Neural crest cell (in vitro differentiated cells): ENCODE measurements around the gene GSTP1. TPM values are rescaled to one million over a fixed set of nuclear protein-coding genes. Genes with fewer than 3 reads are reported as not detected.
A peak's percentile ranks its signal among the peaks of the same experiment; 100 is the strongest.

ENCODE experiments used
- DNase-seq: peaks from one replicate; pipeline ENCODE4 v3.0.0; 2021; ENCODE audit warnings: low read depth, mixed read lengths, low spot score
- H3K27ac Mint-ChIP-seq: one replicate; pipeline ENCODE4 v1.8.0; 2021; ENCODE audit warnings: mild to moderate bottlenecking, mixed read lengths; ENCODE audit not compliant: unreplicated experiment
- H3K27me3 Mint-ChIP-seq: 2 replicates; pipeline ENCODE4 v1.8.0; 2021; ENCODE audit warnings: low read depth, mild to moderate bottlenecking, mixed read lengths
- H3K36me3 Mint-ChIP-seq: 2 replicates; pipeline ENCODE4 v1.8.0; 2021; ENCODE audit warnings: low read depth, mild to moderate bottlenecking, mixed read lengths
- H3K4me1 Mint-ChIP-seq: 2 replicates; pipeline ENCODE4 v1.8.0; 2021; ENCODE audit warnings: mixed read lengths
- H3K4me3 Mint-ChIP-seq: one replicate; pipeline ENCODE4 v1.8.0; 2021; ENCODE audit warnings: mild to moderate bottlenecking, mixed read lengths
- H3K9me3 Mint-ChIP-seq: 2 replicates; pipeline ENCODE4 v1.8.0; 2021; ENCODE audit warnings: mixed read lengths
- total RNA-seq: library from RNA; stranded (reverse); gene quantifications from 2 replicates; pipeline ENCODE4 v1.2.1, GENCODE V29; 2021
- TF ChIP-seq, protein P1 (sequence below): fragments of 200-600 bp; sonication (generic); conservative IDR thresholded peaks from 2 replicates; pipeline ENCODE4 v1.5.0; 2021; ENCODE audit warnings: antibody characterized with exemption, mild to moderate bottlenecking

Gene GSTP1
- total RNA-seq, 1 donor from 2014 or later = 780 TPM

- Mint-ChIP-seq H3K9me3 (peaks cover 7% of the 10 kb centered on the region), H3K4me3 (peak within 1 kb of the TSS; percentile 94), H3K36me3 (no peaks in the 10 kb centered on the region), H3K4me1 (peaks cover 28% of the 10 kb centered on the region), H3K27ac (peak within 1 kb of the TSS; percentile 84), H3K27me3 (peaks cover 4% of the 10 kb centered on the region)
- TF ChIP-seq, protein P1, sequence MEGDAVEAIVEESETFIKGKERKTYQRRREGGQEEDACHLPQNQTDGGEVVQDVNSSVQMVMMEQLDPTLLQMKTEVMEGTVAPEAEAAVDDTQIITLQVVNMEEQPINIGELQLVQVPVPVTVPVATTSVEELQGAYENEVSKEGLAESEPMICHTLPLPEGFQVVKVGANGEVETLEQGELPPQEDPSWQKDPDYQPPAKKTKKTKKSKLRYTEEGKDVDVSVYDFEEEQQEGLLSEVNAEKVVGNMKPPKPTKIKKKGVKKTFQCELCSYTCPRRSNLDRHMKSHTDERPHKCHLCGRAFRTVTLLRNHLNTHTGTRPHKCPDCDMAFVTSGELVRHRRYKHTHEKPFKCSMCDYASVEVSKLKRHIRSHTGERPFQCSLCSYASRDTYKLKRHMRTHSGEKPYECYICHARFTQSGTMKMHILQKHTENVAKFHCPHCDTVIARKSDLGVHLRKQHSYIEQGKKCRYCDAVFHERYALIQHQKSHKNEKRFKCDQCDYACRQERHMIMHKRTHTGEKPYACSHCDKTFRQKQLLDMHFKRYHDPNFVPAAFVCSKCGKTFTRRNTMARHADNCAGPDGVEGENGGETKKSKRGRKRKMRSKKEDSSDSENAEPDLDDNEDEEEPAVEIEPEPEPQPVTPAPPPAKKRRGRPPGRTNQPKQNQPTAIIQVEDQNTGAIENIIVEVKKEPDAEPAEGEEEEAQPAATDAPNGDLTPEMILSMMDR = peak; percentile 66
- peak; percentile 96 for DNase-seq
Measured at GRCh38 chr11:67606492-67607295, 23.1 kb downstream of the GSTP1 start, which contains the start of gene NDUFV1. NDUFV1 (plus strand) TSS chr11:67606936; CDS start chr11:67607005, 69 bp downstream.

- no peak overlapping the region for H3K27ac Mint-ChIP-seq
- peaks cover 28% of the 10 kb centered on the region for H3K4me1 Mint-ChIP-seq
Measured at GRCh38 chr11:67607507-67607906, 23.9 kb downstream of the GSTP1 start.

GRCh38 chr11:67608486-67608885 lies 24.9 kb downstream of the GSTP1 start:
- TF ChIP-seq, protein P1 = no peak
- H3K27ac Mint-ChIP-seq = no peak overlapping the region

More at GRCh38 chr11:67607507-67607906, 23.9 kb downstream of the GSTP1 start:
- Mint-ChIP-seq H3K4me3 (peak overlapping the region; percentile 94), H3K36me3 (no peaks in the 10 kb centered on the region), H3K27me3 (peaks cover 4% of the 10 kb centered on the region), H3K9me3 (peaks cover 7% of the 10 kb centered on the region)
- no peak for DNase-seq
- TF ChIP-seq, protein P1 = no peak

DNA sequence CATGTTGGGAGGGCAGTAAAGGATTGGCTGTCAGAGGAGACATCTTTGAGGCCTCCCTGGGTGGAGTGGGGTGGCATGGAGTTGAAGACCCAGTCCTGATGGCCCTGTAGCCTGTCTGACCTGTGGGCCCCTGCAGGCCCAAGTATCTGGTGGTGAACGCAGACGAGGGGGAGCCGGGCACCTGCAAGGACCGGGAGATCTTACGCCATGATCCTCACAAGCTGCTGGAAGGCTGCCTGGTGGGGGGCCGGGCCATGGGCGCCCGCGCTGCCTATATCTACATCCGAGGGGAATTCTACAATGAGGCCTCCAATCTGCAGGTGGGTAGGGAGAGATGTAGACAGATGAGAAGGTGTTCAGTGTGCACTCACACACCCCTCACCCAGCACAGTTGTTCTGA lies 25.7 kb downstream of the GSTP1 start:
- no peak for DNase-seq
- no peak overlapping the region for H3K27ac Mint-ChIP-seq
- no peaks in the 10 kb centered on the region for H3K9me3 Mint-ChIP-seq
- TF ChIP-seq, protein P1 = no peak
- H3K4me3 Mint-ChIP-seq = peak overlapping the region; percentile 65
- H3K4me1 Mint-ChIP-seq = peaks cover 18% of the 10 kb centered on the region
- H3K36me3 Mint-ChIP-seq = no peaks in the 10 kb centered on the region
- no peaks in the 10 kb centered on the region for H3K27me3 Mint-ChIP-seq

More at GRCh38 chr11:67608486-67608885, 24.9 kb downstream of the GSTP1 start:
- Mint-ChIP-seq H3K36me3 (no peaks in the 10 kb centered on the region), H3K4me1 (peaks cover 21% of the 10 kb centered on the region), H3K27me3 (no peaks in the 10 kb centered on the region), H3K9me3 (no peaks in the 10 kb centered on the region), H3K4me3 (peak overlapping the region; percentile 94)
- DNase-seq = no peak

DNA sequence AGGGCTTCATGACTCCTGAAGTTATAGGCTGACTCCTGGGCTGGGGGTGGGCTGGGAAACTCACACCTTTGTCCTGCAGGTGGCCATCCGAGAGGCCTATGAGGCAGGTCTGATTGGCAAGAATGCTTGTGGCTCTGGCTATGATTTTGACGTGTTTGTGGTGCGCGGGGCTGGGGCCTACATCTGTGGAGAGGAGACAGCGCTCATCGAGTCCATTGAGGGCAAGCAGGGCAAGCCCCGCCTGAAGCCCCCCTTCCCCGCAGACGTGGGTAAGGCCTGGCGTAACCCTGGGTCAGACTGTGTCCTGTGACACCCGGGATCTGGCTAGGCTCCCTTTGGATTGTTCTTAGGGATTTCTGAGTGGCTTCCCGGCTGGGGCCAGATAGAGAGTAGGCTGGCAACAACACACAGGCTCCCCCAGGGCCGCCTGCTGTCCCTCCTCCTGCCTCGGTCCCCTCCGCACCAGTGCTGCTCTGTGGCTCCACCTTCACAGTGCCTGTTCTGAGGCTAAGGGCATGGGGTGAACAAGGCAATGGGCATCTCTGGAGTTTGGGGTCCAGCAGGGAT lies 26.8 kb downstream of the GSTP1 start:
- DNase-seq = no peak
- Mint-ChIP-seq H3K9me3 (no peaks in the 10 kb centered on the region), H3K27ac (no peak overlapping the region), H3K4me3 (no peak overlapping the region), H3K27me3 (no peaks in the 10 kb centered on the region), H3K4me1 (peaks cover 14% of the 10 kb centered on the region), H3K36me3 (no peaks in the 10 kb centered on the region)
- TF ChIP-seq, protein P1 = no peak
